HepG2 (cell line): ENCODE measurements around the gene UBC. TPM values are rescaled to one million over a fixed set of nuclear protein-coding genes. Genes with fewer than 3 reads are reported as not detected.

Source experiments
- ATAC-seq: fragments of 200-7000 bp; cut with Tn5 transposase; 3 replicates; pipeline ENCODE4 v1.9.1; 2020; ENCODE audit warnings: mild to moderate bottlenecking, moderate library complexity
- BruUV-seq: library from RNA; stranded (reverse); fragments of 400-500 nt; replicated peaks from 2 replicates; lab custom pipeline; 2021; lab: Mats Ljungman, UMichigan
- CTCF ChIA-PET: fragments of 300-600 bp; formaldehyde crosslinking; extraction: SDS; loops from one replicate; lab custom pipeline; 2021; ENCODE audit warnings: low total read pairs, inconsistent platforms, low intra/inter-chr PET ratio; lab: Yijun Ruan, JAX
- POLR2A ChIA-PET: fragments of 350-600 bp; sonication (Branson Sonifier 250); formaldehyde crosslinking; loops from one replicate; lab custom pipeline; 2020; ENCODE audit warnings: antibody characterized with exemption, inconsistent platforms; lab: Yijun Ruan, JAX
- DNase-seq: peaks from one replicate; pipeline ENCODE4 v3.0.0-alpha.2; 2015; ENCODE audit warnings: low spot score
- FAIRE-seq: peaks from 3 replicates; lab custom pipeline; 2011; peaks lifted over from hg19 to GRCh38; lab: Jason Lieb, UNC
- H2AFZ ChIP-seq: one replicate; pipeline ENCODE4 v1.6.1; 2011; ENCODE audit warnings: low read length, inconsistent platforms
- H3K27ac ChIP-seq: fragments of 300-600 bp; 3 replicates; pipeline ENCODE4 v1.8.0; 2011; ENCODE audit warnings: mixed run types, mild to moderate bottlenecking, mixed read lengths, low read length, inconsistent platforms; ENCODE audit not compliant: insufficient read depth; ENCODE audit errors: extremely low read length
- H3K27me3 ChIP-seq, 2 experiments: fragments of 200-600 bp in 1 of 2; 2 replicates in 1 of 2; 3 replicates in 1 of 2; pipeline versions ENCODE4 v1.6.0 to v1.8.0; 2011; ENCODE audit warnings: low read length in 2 of 2, mild to moderate bottlenecking in 2 of 2, moderate library complexity in 2 of 2, inconsistent platforms in 1 of 2; ENCODE audit not compliant: insufficient read depth in 2 of 2, control insufficient read depth in 1 of 2
- H3K36me3 ChIP-seq, 2 experiments: fragments of 200-600 bp in 1 of 2; replicated peaks in 1 of 2; 2 replicates in 1 of 2; 3 replicates in 1 of 2; pipeline versions ENCODE4 v1.5.1 to v1.8.0; 2011; ENCODE audit warnings: low read length in 2 of 2, inconsistent platforms in 1 of 2; ENCODE audit not compliant: insufficient read depth in 2 of 2, control insufficient read depth in 1 of 2
- H3K4me1 ChIP-seq: 2 replicates; pipeline ENCODE4 v1.5.1; 2012; ENCODE audit warnings: low read length, inconsistent platforms; ENCODE audit not compliant: insufficient read depth
- H3K4me2 ChIP-seq: 2 replicates; pipeline ENCODE4 v1.6.0; 2011; ENCODE audit warnings: low read depth, low read length, inconsistent platforms
- H3K4me3 ChIP-seq, 3 experiments: fragments of 200-600 bp in 1 of 3; sonication (generic), shearing (Covaris generic) in 1 of 3; replicated peaks in 1 of 3; 2 replicates each; pipeline ENCODE4 v1.5.1; 2011 to 2016; ENCODE audit warnings: low read length in 3 of 3, inconsistent platforms in 2 of 3, low read depth in 2 of 3, mild to moderate bottlenecking in 2 of 3, control low read depth in 1 of 3, mixed read lengths in 1 of 3; ENCODE audit not compliant: insufficient read depth in 1 of 3
- H3K79me2 ChIP-seq: one replicate; pipeline ENCODE4 v1.6.1; 2011; ENCODE audit warnings: low read length, inconsistent platforms; ENCODE audit not compliant: insufficient read depth
- H3K9ac ChIP-seq: 2 replicates; pipeline ENCODE4 v1.6.0; 2011; ENCODE audit warnings: mild to moderate bottlenecking, low read depth, low read length, inconsistent platforms; ENCODE audit not compliant: insufficient read depth
- H3K9me3 ChIP-seq: 2 replicates; pipeline ENCODE4 v1.5.1; 2012; ENCODE audit warnings: mild to moderate bottlenecking, low read length
- H4K20me1 ChIP-seq: 2 replicates; pipeline ENCODE4 v1.6.0; 2011; ENCODE audit warnings: inconsistent platforms, mild to moderate bottlenecking, low read length, moderate library complexity; ENCODE audit not compliant: insufficient read depth
- BRD4 ChIP-seq: sonication (generic); formaldehyde crosslinking; IDR thresholded peaks from 2 replicates; pipeline ENCODE4 v1.4.0; 2020; ENCODE audit warnings: missing genetic modification reagents
- EP300 ChIP-seq, 3 experiments: sonication (generic) in 1 of 3; formaldehyde crosslinking in 1 of 3; IDR thresholded peaks; 2 replicates each; pipeline versions ENCODE4 v1.5.1 to v1.6.1; 2011 to 2020; ENCODE audit warnings: low read depth in 2 of 3, low read length in 2 of 3, borderline replicate concordance in 1 of 3, improper control_type of control experiment in 1 of 3, mild to moderate bottlenecking in 1 of 3, missing genetic modification reagents in 1 of 3, moderate library complexity in 1 of 3
- MEF2D ChIP-seq: sonication (generic); formaldehyde crosslinking; IDR thresholded peaks from 2 replicates; pipeline ENCODE4 v1.5.1; 2020; ENCODE audit warnings: mild to moderate bottlenecking, missing genetic modification reagents
- RXRB ChIP-seq: IDR thresholded peaks from 2 replicates; pipeline ENCODE4 v1.6.1; 2016; ENCODE audit warnings: borderline replicate concordance, missing genetic modification reagents, missing compliant biosample characterization
- SMYD3 ChIP-seq: sonication (generic); formaldehyde crosslinking; IDR thresholded peaks from 2 replicates; pipeline ENCODE4 v1.8.1; 2023; ENCODE audit warnings: mild to moderate bottlenecking, missing genetic modification reagents
- STAG1 ChIP-seq: sonication (generic); formaldehyde crosslinking; IDR thresholded peaks from 2 replicates; pipeline ENCODE4 v1.4.0; 2020; ENCODE audit warnings: missing genetic modification reagents
- ZNF562 ChIP-seq: sonication (generic); formaldehyde crosslinking; IDR thresholded peaks from 2 replicates; pipeline ENCODE4 v1.8.0; 2022; ENCODE audit warnings: missing genetic modification reagents, borderline replicate concordance
- ZNF674 ChIP-seq: sonication (generic); formaldehyde crosslinking; IDR thresholded peaks from 2 replicates; pipeline ENCODE4 v1.5.0; 2020; ENCODE audit warnings: low read depth, mild to moderate bottlenecking, missing genetic modification reagents
- WGBS: methylation state at CpG from one replicate; pipeline ENCODE4 v1.1.6; 2017; ENCODE audit warnings: low lambda C conversion rate; 5-methylcytosine and 5-hydroxymethylcytosine counted together
- in situ Hi-C: cut with HindIII; loops from 2 replicates; pipeline ENCODE4 v1.10.0; 2017; ENCODE audit warnings: low pct_unique_long_range_greater_than_20kb; ENCODE audit not compliant: extremely low pct_ligation_motif_present
- intact Hi-C: fragments of 100-400 bp; cut with micrococcal nuclease; formaldehyde crosslinking; loops from one replicate; pipeline ENCODE4 v1.10.0; 2022; ENCODE audit not compliant: unreplicated experiment
- polyA plus RNA-seq, 8 experiments: library from polyadenylated mRNA; depleted of rRNA in 3 of 8; stranded (reverse) in 7 of 8; unstranded in 1 of 8; fragments of >200 nt; fragmentation: Illumina TruSeq in 4 of 8; extraction: Trizol in 4 of 8; gene quantifications; 2 replicates each; pipeline versions ENCODE4 v1.2.1 to v1.2.3, GENCODE V29; 2011 to 2016; ENCODE audit warnings: low read depth in 4 of 8, missing spikeins in 1 of 8, mixed read lengths in 1 of 8; ENCODE audit not compliant: insufficient read depth in 1 of 8
- total RNA-seq, 5 experiments: library from RNA; depleted of rRNA; stranded (reverse); fragments of >200 nt; fragmentation: Illumina TruSeq; extraction: Trizol; gene quantifications; 2 replicates each; pipeline ENCODE4 v1.2.3, GENCODE V29; 2016; ENCODE audit warnings: low read depth in 1 of 5
- TF ChIP-seq, protein P1 (sequence below): sonication (generic); formaldehyde crosslinking; IDR thresholded peaks from 2 replicates; pipeline ENCODE4 v1.5.0; 2020; ENCODE audit warnings: mild to moderate bottlenecking, missing genetic modification reagents, borderline replicate concordance
- TF ChIP-seq, protein P2 (sequence below): sonication (generic); formaldehyde crosslinking; IDR thresholded peaks from 2 replicates; pipeline ENCODE4 v1.4.0; 2020; ENCODE audit warnings: missing genetic modification reagents

The UBC gene
- total and polyA plus RNA-seq, 2 of the 13 experiments (the other 11 are each of a cell fraction or from before 2014, with no cell fraction given): 805 to 1,432 TPM

DNA sequence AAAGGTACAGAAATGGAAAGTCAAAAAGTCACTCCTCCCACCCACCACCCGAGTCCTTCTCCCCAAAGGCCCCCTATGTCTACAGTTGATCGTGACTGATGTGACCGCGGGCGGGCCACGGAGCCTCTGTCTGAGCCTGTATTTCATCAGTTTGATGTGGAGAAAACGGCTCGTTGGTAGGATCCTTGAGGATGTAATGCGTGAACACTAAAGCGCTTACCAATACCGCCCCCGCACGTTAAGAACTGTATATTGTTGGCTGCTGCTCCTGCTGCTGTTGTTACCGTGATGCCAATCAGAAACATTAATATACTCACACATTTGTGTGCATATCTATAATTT is 24.6 kb upstream of the UBC start (continued):
- TF ChIP-seq STAG1 (CRISPR knock-in tag) (peak; percentile 63), ZNF674 (no peak)
- TF ChIP-seq, protein P1, sequence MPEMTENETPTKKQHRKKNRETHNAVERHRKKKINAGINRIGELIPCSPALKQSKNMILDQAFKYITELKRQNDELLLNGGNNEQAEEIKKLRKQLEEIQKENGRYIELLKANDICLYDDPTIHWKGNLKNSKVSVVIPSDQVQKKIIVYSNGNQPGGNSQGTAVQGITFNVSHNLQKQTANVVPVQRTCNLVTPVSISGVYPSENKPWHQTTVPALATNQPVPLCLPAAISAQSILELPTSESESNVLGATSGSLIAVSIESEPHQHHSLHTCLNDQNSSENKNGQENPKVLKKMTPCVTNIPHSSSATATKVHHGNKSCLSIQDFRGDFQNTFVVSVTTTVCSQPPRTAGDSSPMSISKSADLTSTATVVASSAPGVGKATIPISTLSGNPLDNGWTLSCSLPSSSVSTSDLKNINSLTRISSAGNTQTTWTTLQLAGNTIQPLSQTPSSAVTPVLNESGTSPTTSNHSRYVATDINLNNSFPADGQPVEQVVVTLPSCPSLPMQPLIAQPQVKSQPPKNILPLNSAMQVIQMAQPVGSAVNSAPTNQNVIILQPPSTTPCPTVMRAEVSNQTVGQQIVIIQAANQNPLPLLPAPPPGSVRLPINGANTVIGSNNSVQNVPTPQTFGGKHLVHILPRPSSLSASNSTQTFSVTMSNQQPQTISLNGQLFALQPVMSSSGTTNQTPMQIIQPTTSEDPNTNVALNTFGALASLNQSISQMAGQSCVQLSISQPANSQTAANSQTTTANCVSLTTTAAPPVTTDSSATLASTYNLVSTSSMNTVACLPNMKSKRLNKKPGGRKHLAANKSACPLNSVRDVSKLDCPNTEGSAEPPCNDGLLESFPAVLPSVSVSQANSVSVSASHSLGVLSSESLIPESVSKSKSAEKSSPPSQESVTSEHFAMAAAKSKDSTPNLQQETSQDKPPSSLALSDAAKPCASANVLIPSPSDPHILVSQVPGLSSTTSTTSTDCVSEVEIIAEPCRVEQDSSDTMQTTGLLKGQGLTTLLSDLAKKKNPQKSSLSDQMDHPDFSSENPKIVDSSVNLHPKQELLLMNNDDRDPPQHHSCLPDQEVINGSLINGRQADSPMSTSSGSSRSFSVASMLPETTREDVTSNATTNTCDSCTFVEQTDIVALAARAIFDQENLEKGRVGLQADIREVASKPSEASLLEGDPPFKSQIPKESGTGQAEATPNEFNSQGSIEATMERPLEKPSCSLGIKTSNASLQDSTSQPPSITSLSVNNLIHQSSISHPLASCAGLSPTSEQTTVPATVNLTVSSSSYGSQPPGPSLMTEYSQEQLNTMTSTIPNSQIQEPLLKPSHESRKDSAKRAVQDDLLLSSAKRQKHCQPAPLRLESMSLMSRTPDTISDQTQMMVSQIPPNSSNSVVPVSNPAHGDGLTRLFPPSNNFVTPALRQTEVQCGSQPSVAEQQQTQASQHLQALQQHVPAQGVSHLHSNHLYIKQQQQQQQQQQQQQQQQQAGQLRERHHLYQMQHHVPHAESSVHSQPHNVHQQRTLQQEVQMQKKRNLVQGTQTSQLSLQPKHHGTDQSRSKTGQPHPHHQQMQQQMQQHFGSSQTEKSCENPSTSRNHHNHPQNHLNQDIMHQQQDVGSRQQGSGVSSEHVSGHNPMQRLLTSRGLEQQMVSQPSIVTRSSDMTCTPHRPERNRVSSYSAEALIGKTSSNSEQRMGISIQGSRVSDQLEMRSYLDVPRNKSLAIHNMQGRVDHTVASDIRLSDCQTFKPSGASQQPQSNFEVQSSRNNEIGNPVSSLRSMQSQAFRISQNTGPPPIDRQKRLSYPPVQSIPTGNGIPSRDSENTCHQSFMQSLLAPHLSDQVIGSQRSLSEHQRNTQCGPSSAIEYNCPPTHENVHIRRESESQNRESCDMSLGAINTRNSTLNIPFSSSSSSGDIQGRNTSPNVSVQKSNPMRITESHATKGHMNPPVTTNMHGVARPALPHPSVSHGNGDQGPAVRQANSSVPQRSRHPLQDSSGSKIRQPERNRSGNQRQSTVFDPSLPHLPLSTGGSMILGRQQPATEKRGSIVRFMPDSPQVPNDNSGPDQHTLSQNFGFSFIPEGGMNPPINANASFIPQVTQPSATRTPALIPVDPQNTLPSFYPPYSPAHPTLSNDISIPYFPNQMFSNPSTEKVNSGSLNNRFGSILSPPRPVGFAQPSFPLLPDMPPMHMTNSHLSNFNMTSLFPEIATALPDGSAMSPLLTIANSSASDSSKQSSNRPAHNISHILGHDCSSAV (CRISPR knock-in tag): no peak

DNA sequence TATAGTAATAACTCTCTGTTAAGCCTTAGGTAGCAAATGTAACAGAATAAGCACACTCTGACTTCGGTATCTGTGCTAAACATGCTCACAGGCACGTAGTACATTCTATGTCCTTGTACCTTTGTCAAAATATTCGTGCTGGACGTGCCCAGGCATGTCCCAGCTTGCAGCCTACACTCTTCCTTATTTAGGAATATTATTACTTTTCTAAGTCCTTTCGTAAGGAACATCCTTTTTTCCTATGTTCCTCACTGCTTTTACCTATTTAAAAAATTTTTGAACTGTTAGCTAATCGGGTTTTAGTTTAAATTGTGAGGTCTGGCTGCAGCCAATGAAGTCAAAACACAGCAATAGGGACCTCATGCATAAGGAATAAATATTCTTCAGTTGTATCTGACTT is 24.1 kb upstream of the UBC start:
- no peaks in the 10 kb centered on the region for H4K20me1 ChIP-seq
- H3K27ac ChIP-seq: peak overlapping the region; percentile 95
- peak; percentile 66 for DNase-seq
- WGBS: under 1% methylated on average over 6 of the region's 6 CpGs
- ATAC-seq: no peak
- peak overlapping the region; percentile 63 to 81 (median 68) for H3K4me3 ChIP-seq
- H3K4me2 ChIP-seq: peak overlapping the region; percentile 79
- no peaks in the 10 kb centered on the region for H3K27me3 ChIP-seq
- H3K9ac ChIP-seq: peak overlapping the region; percentile 80
- CTCF ChIA-PET: interaction anchor here (1.5 kb wide), 1 partner anchor 34 kb away, joined by 3 read pairs; no protein-coding TSS in a partner anchor
- no peaks in the 10 kb centered on the region for H3K36me3 ChIP-seq
- peak; percentile 71 for FAIRE-seq
- H3K79me2 ChIP-seq: no peaks in the 10 kb centered on the region
- H3K4me1 ChIP-seq: peaks cover 52% of the 10 kb centered on the region
- intact Hi-C loops: loop anchor here (2.0 kb wide), 1 partner anchor 20 kb away; no protein-coding TSS in a partner anchor
- H2AFZ ChIP-seq: no peak overlapping the region
- POLR2A ChIA-PET: interaction anchor here (0.9 to 6.6 kb wide), 6 partner anchors 10 to 56 kb away, joined by 3 to 199 read pairs (median 7); partner anchors contain the start of gene UBC
- BruUV-seq: TSS peak; percentile 87
- no peaks in the 10 kb centered on the region for H3K9me3 ChIP-seq
- in situ Hi-C loops: no loop called here
- TF ChIP-seq MEF2D (0 out of 2 replicates have a peak, but pooled peaks have one; percentile 20), SMYD3 (CRISPR knock-in tag) (no peak), ZNF562 (CRISPR knock-in tag) (no peak), BRD4 (CRISPR knock-in tag) (peak; percentile 28; the same call in 1 of the 2 replicates), RXRB (peak; percentile 37; the same call in 1 of the 2 replicates), EP300 (IDR thresholded peaks at IDR 0.05; ENCODE audit: low read depth in 2 of 2, low read length in 2 of 2) (peak in 1 of 2 experiments; percentile 31; a peak in 1 of 4 replicates), EP300 (CRISPR knock-in tag; IDR thresholded peaks at IDR 0.05; ENCODE audit: borderline replicate concordance) (no peak)
- TF ChIP-seq, protein P2, sequence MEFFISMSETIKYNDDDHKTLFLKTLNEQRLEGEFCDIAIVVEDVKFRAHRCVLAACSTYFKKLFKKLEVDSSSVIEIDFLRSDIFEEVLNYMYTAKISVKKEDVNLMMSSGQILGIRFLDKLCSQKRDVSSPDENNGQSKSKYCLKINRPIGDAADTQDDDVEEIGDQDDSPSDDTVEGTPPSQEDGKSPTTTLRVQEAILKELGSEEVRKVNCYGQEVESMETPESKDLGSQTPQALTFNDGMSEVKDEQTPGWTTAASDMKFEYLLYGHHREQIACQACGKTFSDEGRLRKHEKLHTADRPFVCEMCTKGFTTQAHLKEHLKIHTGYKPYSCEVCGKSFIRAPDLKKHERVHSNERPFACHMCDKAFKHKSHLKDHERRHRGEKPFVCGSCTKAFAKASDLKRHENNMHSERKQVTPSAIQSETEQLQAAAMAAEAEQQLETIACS (CRISPR knock-in tag): no peak
